K562 (cell line): ENCODE data around the gene GABRA5. TPM values are rescaled to one million over a fixed set of nuclear protein-coding genes. Genes with fewer than 3 reads are reported as not detected.
A peak's percentile ranks its signal among the peaks of the same experiment; 100 is the strongest.

Source experiments
- ATAC-seq: fragments of 200-7000 bp; cut with Tn5 transposase; 3 replicates; pipeline ENCODE4 v1.9.1; 2020; ENCODE audit warnings: moderate library complexity
- BruUV-seq: library from RNA; stranded (reverse); fragments of 400-500 nt; replicated peaks from 2 replicates; lab custom pipeline; 2021; lab: Mats Ljungman, UMichigan
- CTCF ChIA-PET: fragments of 300-600 bp; formaldehyde crosslinking; extraction: SDS; loops from one replicate; lab custom pipeline; 2021; ENCODE audit warnings: low intra/inter-chr PET ratio; lab: Yijun Ruan, JAX
- POLR2A ChIA-PET: fragments of 300-600, 350-650 bp; sonication (Branson Sonifier 250); formaldehyde crosslinking; extraction: SDS; loops from one replicate; lab custom pipeline; 2021; ENCODE audit warnings: antibody characterized with exemption, inconsistent platforms; lab: Yijun Ruan, JAX
- DNase-seq, 4 experiments: peaks; one replicate each; pipeline versions ENCODE4 v3.0.0 to v3.0.0-alpha.2; 2011 to 2018; ENCODE audit warnings: low spot score in 3 of 4, mixed read lengths in 3 of 4; ENCODE audit errors: extremely low read depth in 1 of 4
- FAIRE-seq: peaks from 2 replicates; lab custom pipeline; 2011; peaks lifted over from hg19 to GRCh38; lab: Jason Lieb, UNC
- H2AFZ ChIP-seq: 2 replicates; pipeline ENCODE4 v1.6.0; 2011; ENCODE audit warnings: low read depth, low read length, control low read depth, inconsistent platforms
- H3K27ac ChIP-seq: fragments of 200-600 bp; 3 replicates; pipeline ENCODE4 v1.8.0; 2011; ENCODE audit warnings: low read depth, mild to moderate bottlenecking, control low read depth, inconsistent platforms, low read length, moderate library complexity, mixed read lengths; ENCODE audit errors: extremely low read depth
- H3K27me3 ChIP-seq, 2 experiments: fragments of 300-600 bp in 1 of 2; 2 replicates in 1 of 2; 3 replicates in 1 of 2; pipeline versions ENCODE4 v1.6.0 to v1.8.0; 2011; ENCODE audit warnings: inconsistent platforms in 2 of 2, low read length in 2 of 2, mild to moderate bottlenecking in 1 of 2, mixed read lengths in 1 of 2, moderate library complexity in 1 of 2; ENCODE audit not compliant: control insufficient read depth in 2 of 2, insufficient read depth in 2 of 2
- H3K36me3 ChIP-seq: fragments of 300-600 bp; 3 replicates; pipeline ENCODE4 v1.8.0; 2011; ENCODE audit warnings: mild to moderate bottlenecking, low read length, inconsistent platforms; ENCODE audit not compliant: control insufficient read depth, insufficient read depth
- H3K4me1 ChIP-seq, 2 experiments: fragments of 200-600 bp in 1 of 2; replicated peaks in 1 of 2; 2 replicates in 1 of 2; 3 replicates in 1 of 2; pipeline versions ENCODE4 v1.5.1 to v1.8.0; 2011; ENCODE audit warnings: inconsistent platforms in 2 of 2, low read length in 2 of 2, mild to moderate bottlenecking in 1 of 2, mixed read lengths in 1 of 2, moderate library complexity in 1 of 2; ENCODE audit not compliant: control insufficient read depth in 2 of 2, insufficient read depth in 2 of 2
- H3K4me2 ChIP-seq: 2 replicates; pipeline ENCODE4 v1.6.1; 2011; ENCODE audit warnings: low read length, control low read depth, inconsistent platforms, mixed read lengths; ENCODE audit not compliant: insufficient read depth
- H3K4me3 ChIP-seq: fragments of 200-600 bp; sonication (generic), shearing (Covaris generic); 2 replicates; pipeline ENCODE4 v1.5.1; 2016; ENCODE audit warnings: control low read depth, inconsistent platforms
- H3K79me2 ChIP-seq: fragments of 200-600 bp; 3 replicates; pipeline ENCODE4 v1.8.0; 2011; ENCODE audit warnings: low read length, inconsistent platforms; ENCODE audit not compliant: control insufficient read depth, insufficient read depth
- H3K9ac ChIP-seq, 2 experiments: 2 replicates each; pipeline versions ENCODE4 v1.6.0 to v1.6.1; 2011; ENCODE audit warnings: low read depth in 2 of 2, low read length in 2 of 2, control low read depth in 1 of 2, inconsistent platforms in 1 of 2, mild to moderate bottlenecking in 1 of 2, mixed read lengths in 1 of 2; ENCODE audit not compliant: insufficient read depth in 1 of 2
- H3K9me1 ChIP-seq: one replicate; pipeline ENCODE4 v1.6.0; 2011; ENCODE audit warnings: inconsistent platforms, mild to moderate bottlenecking, low read length, moderate library complexity; ENCODE audit not compliant: control insufficient read depth, insufficient read depth
- H3K9me3 ChIP-seq: replicated peaks from 2 replicates; pipeline ENCODE4 v1.5.1; 2011; ENCODE audit warnings: low read depth, low read length, inconsistent platforms; ENCODE audit not compliant: control insufficient read depth, insufficient read depth
- H4K20me1 ChIP-seq: replicated peaks from 2 replicates; pipeline ENCODE4 v1.6.1; 2011; ENCODE audit warnings: low read length, inconsistent platforms, mixed read lengths; ENCODE audit not compliant: control insufficient read depth, insufficient read depth
- KDM4B ChIP-seq, 2 experiments: fragments of 450-650 bp in 1 of 2; sonication (generic) in 1 of 2; IDR thresholded peaks; 2 replicates each; pipeline ENCODE4 v1.6.1; 2016 to 2017; ENCODE audit warnings: borderline replicate concordance in 2 of 2, antibody characterized with exemption in 1 of 2, low read depth in 1 of 2, mild to moderate bottlenecking in 1 of 2
- PHF8 ChIP-seq: fragments of 200-600 bp; sonication (generic); IDR thresholded peaks from 2 replicates; pipeline ENCODE4 v1.6.1; 2012; ENCODE audit warnings: mixed run types, mild to moderate bottlenecking, inconsistent platforms, low read length, moderate library complexity, borderline replicate concordance
- WGBS: fragments of 100-300 bp; shearing (Covaris generic); methylation state at CpG from one replicate; pipeline ENCODE4 v1.1.6; 2016; ENCODE audit warnings: low coverage, mixed read lengths; ENCODE audit not compliant: insufficient coverage; ENCODE audit errors: missing lambda C conversion rate; 5-methylcytosine and 5-hydroxymethylcytosine counted together
- in situ Hi-C: fragments of 300-500 bp; cut with MboI; formaldehyde crosslinking; loops from 4 replicates; pipeline ENCODE4 v1.15.0; 2018; ENCODE audit warnings: inconsistent platforms, mixed read lengths
- intact Hi-C: fragments of 100-400 bp; cut with micrococcal nuclease; formaldehyde crosslinking; loops from 2 replicates; pipeline ENCODE4 v1.14.2; 2022
- polyA plus RNA-seq, 8 experiments: library from polyadenylated mRNA; depleted of rRNA in 4 of 8; stranded (reverse) in 5 of 8; unstranded in 3 of 8; fragments of >200 nt; fragmentation: Nextera tagmentation in 2 of 8; fragmentation: Illumina TruSeq in 1 of 8; extraction: Ambion mirVana in 2 of 8; extraction: Trizol in 1 of 8; gene quantifications; 2 replicates each; pipeline versions ENCODE4 v1.2.1 to v1.2.3, GENCODE V29; 2011 to 2014; ENCODE audit warnings: inconsistent platforms in 1 of 8, missing spikeins in 1 of 8
- total RNA-seq, 7 experiments: library from RNA; depleted of rRNA in 6 of 7; stranded (reverse); fragments of >200 nt in 6 of 7; fragmentation: Illumina TruSeq in 2 of 7; extraction: Trizol in 2 of 7; gene quantifications; 2 replicates each; pipeline versions ENCODE4 v1.2.1 to v1.2.3, GENCODE V29; 2011 to 2021; ENCODE audit warnings: low replicate concordance in 1 of 7
- TF ChIP-seq, protein P1 (sequence below): fragments of 250-450 bp; sonication (Bioruptor Pico); IDR thresholded peaks from 2 replicates; pipeline ENCODE4 v1.5.0; 2020; ENCODE audit warnings: mild to moderate bottlenecking

GABRA5 gene
- total and polyA plus RNA-seq, 9 of the 15 experiments (the other 6 are each of a cell fraction or from before 2014, with no cell fraction given) = not detected

DNA sequence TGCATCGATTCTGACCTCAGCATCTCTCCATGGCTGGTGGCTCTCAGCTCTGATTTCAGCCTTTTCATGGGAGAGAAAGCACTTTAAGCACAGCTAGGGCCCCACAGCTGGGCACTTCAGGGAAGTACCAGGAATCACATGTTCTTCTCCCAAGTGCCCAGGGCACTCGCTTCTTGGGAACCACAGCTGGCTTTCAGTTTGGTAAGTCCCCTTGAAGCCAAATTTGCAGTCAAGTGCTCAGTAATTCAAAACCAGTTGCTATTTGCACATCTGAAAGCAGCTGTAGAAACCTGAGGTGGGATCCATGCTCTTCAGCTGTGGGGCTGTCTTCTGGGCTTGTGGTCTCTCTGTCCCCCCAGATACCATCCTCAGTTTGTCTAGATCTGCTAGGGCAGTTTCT, 12.8 kb downstream of the GABRA5 start:
- Histone ChIP-seq H3K9ac (no peak overlapping the region), H3K27me3 (peaks cover 0 to 37% of the 10 kb centered on the region in 2 experiments; a peak in 3 of 5 replicates), H2AFZ (no peak overlapping the region), H3K27ac (no peak overlapping the region), H3K4me1 (peaks cover 0 to 3% of the 10 kb centered on the region in 2 experiments; a peak in 2 of 5 replicates), H3K4me2 (no peak overlapping the region), H4K20me1 (no peaks in the 10 kb centered on the region; the same call in 1 of the 2 replicates), H3K4me3 (no peak overlapping the region), H3K36me3 (no peaks in the 10 kb centered on the region), H3K9me3 (no peaks in the 10 kb centered on the region), H3K79me2 (no peaks in the 10 kb centered on the region), H3K9me1 (no peaks in the 10 kb centered on the region)
- no TSS peak for BruUV-seq
- intact Hi-C loops = no loop called here
- 0% methylated on average over 2 of the region's 2 CpGs for WGBS
- POLR2A ChIA-PET = no interaction called here
- no peak for FAIRE-seq
- in situ Hi-C loops = loop anchor here (25.0 kb wide), 1 partner anchor 1158 kb away; no protein-coding TSS in a partner anchor
- CTCF ChIA-PET = no interaction called here
- peak in 1 of 4 experiments; percentile 3 for DNase-seq
- ATAC-seq = no peak
- TF ChIP-seq PHF8 (no peak), KDM4B (IDR thresholded peaks at IDR 0.05; ENCODE audit: borderline replicate concordance in 2 of 2, low read depth in 1 of 2) (no peak)
- TF ChIP-seq, protein P1, sequence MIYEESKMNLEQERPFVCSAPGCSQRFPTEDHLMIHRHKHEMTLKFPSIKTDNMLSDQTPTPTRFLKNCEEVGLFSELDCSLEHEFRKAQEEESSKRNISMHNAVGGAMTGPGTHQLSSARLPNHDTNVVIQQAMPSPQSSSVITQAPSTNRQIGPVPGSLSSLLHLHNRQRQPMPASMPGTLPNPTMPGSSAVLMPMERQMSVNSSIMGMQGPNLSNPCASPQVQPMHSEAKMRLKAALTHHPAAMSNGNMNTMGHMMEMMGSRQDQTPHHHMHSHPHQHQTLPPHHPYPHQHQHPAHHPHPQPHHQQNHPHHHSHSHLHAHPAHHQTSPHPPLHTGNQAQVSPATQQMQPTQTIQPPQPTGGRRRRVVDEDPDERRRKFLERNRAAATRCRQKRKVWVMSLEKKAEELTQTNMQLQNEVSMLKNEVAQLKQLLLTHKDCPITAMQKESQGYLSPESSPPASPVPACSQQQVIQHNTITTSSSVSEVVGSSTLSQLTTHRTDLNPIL (CRISPR knock-in tag) = no peak
- TF ChIP-seq, all 486 proteins: peak for 0
